IPS-20b (cell line): ENCODE results near the gene TNFRSF21.
A peak's percentile ranks its signal among the peaks of the same experiment; 100 is the strongest.
"Not testable (repeated sequence)": the region's sequence is repeated elsewhere in the genome, so short reads cannot be mapped to it uniquely, and the experiment has no call there.

ENCODE experiments used
- H3K27ac ChIP-seq: one replicate; pipeline ENCODE4 v1.5.1; 2013; ENCODE audit warnings: low read length
- H3K27me3 ChIP-seq: 2 replicates; pipeline ENCODE4 v1.6.1; 2013; ENCODE audit warnings: mild to moderate bottlenecking, low read length, inconsistent platforms; ENCODE audit not compliant: insufficient read depth
- H3K36me3 ChIP-seq: 2 replicates; pipeline ENCODE4 v1.6.1; 2013; ENCODE audit warnings: low read depth, mild to moderate bottlenecking, inconsistent platforms, low read length, moderate library complexity; ENCODE audit not compliant: insufficient read depth
- H3K4me1 ChIP-seq: 2 replicates; pipeline ENCODE4 v1.6.1; 2013; ENCODE audit warnings: mild to moderate bottlenecking, control low read depth, inconsistent platforms, low read length, moderate library complexity; ENCODE audit not compliant: insufficient read depth
- H3K4me3 ChIP-seq: 2 replicates; pipeline ENCODE4 v1.5.1; 2013; ENCODE audit warnings: mild to moderate bottlenecking, low read length, inconsistent platforms
- H3K9ac ChIP-seq: 2 replicates; pipeline ENCODE4 v1.6.1; 2013; ENCODE audit warnings: low read depth, mild to moderate bottlenecking, inconsistent platforms, low read length, moderate library complexity
- H3K9me3 ChIP-seq: 2 replicates; pipeline ENCODE4 v1.6.1; 2013; ENCODE audit warnings: mild to moderate bottlenecking, low read depth, low read length, inconsistent platforms; ENCODE audit not compliant: insufficient read depth

Gene TNFRSF21

GRCh38 chr6:47319382-47319781, 9.7 kb upstream of the TNFRSF21 start:
- no peaks in the 10 kb centered on the region for H3K27me3 ChIP-seq
- H3K4me1 ChIP-seq: peaks cover 6% of the 10 kb centered on the region; the same call in 1 of the 2 replicates
- H3K27ac ChIP-seq: no peak overlapping the region

GRCh38 chr6:47318236-47318989, 8.7 kb upstream of the TNFRSF21 start:
- Histone ChIP-seq H3K4me1 (peaks cover 5% of the 10 kb centered on the region; the same call in 1 of the 2 replicates), H3K27me3 (no peaks in the 10 kb centered on the region), H3K36me3 (no peaks in the 10 kb centered on the region), H3K27ac (no peak overlapping the region), H3K4me3 (no peak overlapping the region), H3K9me3 (no peaks in the 10 kb centered on the region), H3K9ac (no peak overlapping the region)

More at GRCh38 chr6:47319382-47319781, 9.7 kb upstream of the TNFRSF21 start:
- no peak overlapping the region for H3K9ac ChIP-seq
- no peaks in the 10 kb centered on the region for H3K36me3 ChIP-seq
- H3K9me3 ChIP-seq: no peaks in the 10 kb centered on the region
- H3K4me3 ChIP-seq: no peak overlapping the region

GRCh38 chr6:47315181-47315580, 5.5 kb upstream of the TNFRSF21 start:
- not testable (repeated sequence) for H3K4me1 ChIP-seq, H3K36me3 ChIP-seq, H3K27ac ChIP-seq, H3K9ac ChIP-seq, H3K9me3 ChIP-seq, H3K27me3 ChIP-seq, H3K4me3 ChIP-seq

GRCh38 chr6:47310131-47310480, 401 bp upstream of the TNFRSF21 start:
- Histone ChIP-seq H3K27ac (no peak overlapping the region), H3K9ac (peak overlapping the region; percentile 61; the same call in 1 of the 2 replicates), H3K9me3 (peaks cover 4% of the 10 kb centered on the region; the same call in 1 of the 2 replicates), H3K36me3 (no peaks in the 10 kb centered on the region), H3K4me3 (peak overlapping the region; percentile 90), H3K4me1 (peaks cover 13% of the 10 kb centered on the region), H3K27me3 (no peaks in the 10 kb centered on the region)

- H3K4me3 ChIP-seq: peak overlapping the region; percentile 90
- peaks cover 4% of the 10 kb centered on the region; the same call in 1 of the 2 replicates for H3K9me3 ChIP-seq
- H3K9ac ChIP-seq: peak overlapping the region; percentile 84
- 0 out of 2 replicates have a peak, but pooled peaks cover 4% of the 10 kb centered on the region for H3K36me3 ChIP-seq
- H3K27me3 ChIP-seq: no peaks in the 10 kb centered on the region
- peaks cover 18% of the 10 kb centered on the region for H3K4me1 ChIP-seq
- H3K27ac ChIP-seq: no peak overlapping the region
Observed at GRCh38 chr6:47308552-47309290, 984 bp downstream of the TNFRSF21 start.

- peak overlapping the region; percentile 84; the same call in 1 of the 2 replicates for H3K9ac ChIP-seq
- H3K4me1 ChIP-seq: peaks cover 18% of the 10 kb centered on the region
- no peak overlapping the region for H3K27ac ChIP-seq
- no peaks in the 10 kb centered on the region for H3K27me3 ChIP-seq
- H3K4me3 ChIP-seq: peak overlapping the region; percentile 90
- H3K36me3 ChIP-seq: peaks cover 4% of the 10 kb centered on the region; the same call in 1 of the 2 replicates
- peaks cover 4% of the 10 kb centered on the region; the same call in 1 of the 2 replicates for H3K9me3 ChIP-seq
Observed at GRCh38 chr6:47308198-47308517, 1.5 kb downstream of the TNFRSF21 start.

GRCh38 chr6:47307362-47308197, 2.1 kb downstream of the TNFRSF21 start:
- Histone ChIP-seq H3K27me3 (no peaks in the 10 kb centered on the region), H3K4me3 (peak overlapping the region; percentile 90), H3K27ac (no peak overlapping the region), H3K36me3 (peaks cover 4% of the 10 kb centered on the region; the same call in 1 of the 2 replicates), H3K4me1 (peaks cover 18% of the 10 kb centered on the region), H3K9me3 (peaks cover 2% of the 10 kb centered on the region; the same call in 1 of the 2 replicates), H3K9ac (peak overlapping the region; percentile 84; the same call in 1 of the 2 replicates)

GRCh38 chr6:47306887-47307286, 2.8 kb downstream of the TNFRSF21 start:
- Histone ChIP-seq H3K27ac (no peak overlapping the region), H3K4me3 (peak overlapping the region; percentile 90; the same call in 1 of the 2 replicates), H3K4me1 (peaks cover 18% of the 10 kb centered on the region), H3K36me3 (peaks cover 4% of the 10 kb centered on the region; the same call in 1 of the 2 replicates), H3K27me3 (no peaks in the 10 kb centered on the region), H3K9me3 (no peaks in the 10 kb centered on the region), H3K9ac (no peak overlapping the region)

- H3K36me3 ChIP-seq: peaks cover 4% of the 10 kb centered on the region; the same call in 1 of the 2 replicates
- H3K4me3 ChIP-seq: no peak overlapping the region
- H3K27ac ChIP-seq: no peak overlapping the region
- H3K27me3 ChIP-seq: no peaks in the 10 kb centered on the region
- no peak overlapping the region for H3K9ac ChIP-seq
- H3K9me3 ChIP-seq: no peaks in the 10 kb centered on the region
- peaks cover 18% of the 10 kb centered on the region for H3K4me1 ChIP-seq
Observed at GRCh38 chr6:47303861-47304260, 5.8 kb downstream of the TNFRSF21 start.

GRCh38 chr6:47303342-47303741, 6.4 kb downstream of the TNFRSF21 start:
- H3K36me3 ChIP-seq: peaks cover 4% of the 10 kb centered on the region; the same call in 1 of the 2 replicates
- H3K9me3 ChIP-seq: no peaks in the 10 kb centered on the region
- H3K9ac ChIP-seq: no peak overlapping the region
- H3K27me3 ChIP-seq: no peaks in the 10 kb centered on the region
- H3K27ac ChIP-seq: no peak overlapping the region
- H3K4me1 ChIP-seq: peaks cover 18% of the 10 kb centered on the region
- no peak overlapping the region for H3K4me3 ChIP-seq

GRCh38 chr6:47302043-47302442, 7.7 kb downstream of the TNFRSF21 start:
- Histone ChIP-seq H3K4me3 (no peak overlapping the region), H3K4me1 (peaks cover 14% of the 10 kb centered on the region), H3K9me3 (no peaks in the 10 kb centered on the region), H3K36me3 (peaks cover 4% of the 10 kb centered on the region; the same call in 1 of the 2 replicates), H3K27me3 (no peaks in the 10 kb centered on the region), H3K27ac (no peak overlapping the region), H3K9ac (no peak overlapping the region)
